HEK293 (cell line): ENCODE measurements around the gene CUL3.

Experiments
- HOXA7 ChIP-seq: sonication (generic); formaldehyde crosslinking; IDR thresholded peaks from 2 replicates; pipeline ENCODE4 v1.8.1; 2022; ENCODE audit warnings: missing genetic modification reagents, borderline replicate concordance
- YY1 ChIP-seq: fragments of 450-650 bp; formaldehyde crosslinking; IDR thresholded peaks from 2 replicates; pipeline ENCODE4 v1.5.1; 2018; ENCODE audit warnings: missing biosample characterization, missing genetic modification characterization
- ZNF398 ChIP-seq: fragments of 450-650 bp; formaldehyde crosslinking; IDR thresholded peaks from 2 replicates; pipeline ENCODE4 v1.5.1; 2017; ENCODE audit warnings: missing biosample characterization, missing genetic modification characterization
- ZNF426 ChIP-seq: fragments of 450-650 bp; formaldehyde crosslinking; IDR thresholded peaks from 2 replicates; pipeline ENCODE4 v1.5.1; 2017; ENCODE audit warnings: missing biosample characterization, missing genetic modification characterization, mild to moderate bottlenecking, inconsistent platforms, moderate library complexity
- ZNF510 ChIP-seq: fragments of 450-650 bp; formaldehyde crosslinking; IDR thresholded peaks from 2 replicates; pipeline ENCODE4 v1.5.1; 2018; ENCODE audit warnings: mild to moderate bottlenecking, missing genetic modification characterization, missing biosample characterization; ENCODE audit not compliant: insufficient replicate concordance
- TF ChIP-seq, protein P1 (sequence below): fragments of 450-650 bp; formaldehyde crosslinking; IDR thresholded peaks from 2 replicates; pipeline ENCODE4 v1.5.1; 2016; ENCODE audit warnings: missing biosample characterization, missing genetic modification characterization
- TF ChIP-seq, protein P2 (sequence below): fragments of 450-650 bp; formaldehyde crosslinking; conservative IDR thresholded peaks from 2 replicates; pipeline ENCODE4 v1.5.1; 2016; ENCODE audit warnings: low read depth, missing biosample characterization, missing genetic modification characterization
- TF ChIP-seq, protein P3 (sequence below): fragments of 450-650 bp; formaldehyde crosslinking; IDR thresholded peaks from 2 replicates; pipeline ENCODE4 v1.5.1; 2016; ENCODE audit warnings: missing biosample characterization, missing genetic modification characterization
- TF ChIP-seq, protein P4 (sequence below): fragments of 450-650 bp; formaldehyde crosslinking; IDR thresholded peaks from 2 replicates; pipeline ENCODE4 v1.5.1; 2016; ENCODE audit warnings: missing biosample characterization, missing genetic modification characterization

DNA sequence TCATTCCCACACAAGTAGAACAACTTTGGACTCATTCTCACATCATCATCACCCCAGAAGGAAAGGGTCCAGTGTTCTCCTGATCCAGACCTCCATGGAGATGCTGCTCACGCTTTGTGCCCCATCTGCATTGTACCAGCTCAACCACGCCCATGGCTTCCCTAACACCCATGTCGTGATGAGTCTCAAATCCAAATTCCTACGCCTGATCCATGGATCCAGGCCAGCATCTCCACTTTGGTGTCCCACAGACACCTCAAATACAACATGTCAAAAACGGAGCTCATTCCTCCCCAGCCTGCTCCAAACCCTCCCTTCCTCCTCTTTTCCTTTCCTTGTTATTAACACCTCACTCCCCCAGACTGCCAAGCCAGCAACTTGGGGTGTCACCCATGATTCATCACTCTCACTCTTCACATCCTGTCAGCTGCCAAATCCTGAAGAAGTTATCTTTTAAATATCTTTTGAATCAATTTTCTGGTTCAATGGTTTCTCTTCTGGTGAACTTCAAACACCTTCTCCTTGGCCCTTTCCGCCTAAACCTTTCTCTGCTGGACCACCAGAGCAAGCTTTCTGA, 153.1 kb downstream of the CUL3 start:
- TF ChIP-seq, protein P1, sequence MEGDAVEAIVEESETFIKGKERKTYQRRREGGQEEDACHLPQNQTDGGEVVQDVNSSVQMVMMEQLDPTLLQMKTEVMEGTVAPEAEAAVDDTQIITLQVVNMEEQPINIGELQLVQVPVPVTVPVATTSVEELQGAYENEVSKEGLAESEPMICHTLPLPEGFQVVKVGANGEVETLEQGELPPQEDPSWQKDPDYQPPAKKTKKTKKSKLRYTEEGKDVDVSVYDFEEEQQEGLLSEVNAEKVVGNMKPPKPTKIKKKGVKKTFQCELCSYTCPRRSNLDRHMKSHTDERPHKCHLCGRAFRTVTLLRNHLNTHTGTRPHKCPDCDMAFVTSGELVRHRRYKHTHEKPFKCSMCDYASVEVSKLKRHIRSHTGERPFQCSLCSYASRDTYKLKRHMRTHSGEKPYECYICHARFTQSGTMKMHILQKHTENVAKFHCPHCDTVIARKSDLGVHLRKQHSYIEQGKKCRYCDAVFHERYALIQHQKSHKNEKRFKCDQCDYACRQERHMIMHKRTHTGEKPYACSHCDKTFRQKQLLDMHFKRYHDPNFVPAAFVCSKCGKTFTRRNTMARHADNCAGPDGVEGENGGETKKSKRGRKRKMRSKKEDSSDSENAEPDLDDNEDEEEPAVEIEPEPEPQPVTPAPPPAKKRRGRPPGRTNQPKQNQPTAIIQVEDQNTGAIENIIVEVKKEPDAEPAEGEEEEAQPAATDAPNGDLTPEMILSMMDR (tag by site-specific recombination), result no peak
- TF ChIP-seq YY1 (tag by site-specific recombination) (no peak), ZNF398 (no peak), ZNF426 (tag by site-specific recombination) (no peak), HOXA7 (no peak), ZNF510 (tag by site-specific recombination) (no peak)
- TF ChIP-seq, protein P2, sequence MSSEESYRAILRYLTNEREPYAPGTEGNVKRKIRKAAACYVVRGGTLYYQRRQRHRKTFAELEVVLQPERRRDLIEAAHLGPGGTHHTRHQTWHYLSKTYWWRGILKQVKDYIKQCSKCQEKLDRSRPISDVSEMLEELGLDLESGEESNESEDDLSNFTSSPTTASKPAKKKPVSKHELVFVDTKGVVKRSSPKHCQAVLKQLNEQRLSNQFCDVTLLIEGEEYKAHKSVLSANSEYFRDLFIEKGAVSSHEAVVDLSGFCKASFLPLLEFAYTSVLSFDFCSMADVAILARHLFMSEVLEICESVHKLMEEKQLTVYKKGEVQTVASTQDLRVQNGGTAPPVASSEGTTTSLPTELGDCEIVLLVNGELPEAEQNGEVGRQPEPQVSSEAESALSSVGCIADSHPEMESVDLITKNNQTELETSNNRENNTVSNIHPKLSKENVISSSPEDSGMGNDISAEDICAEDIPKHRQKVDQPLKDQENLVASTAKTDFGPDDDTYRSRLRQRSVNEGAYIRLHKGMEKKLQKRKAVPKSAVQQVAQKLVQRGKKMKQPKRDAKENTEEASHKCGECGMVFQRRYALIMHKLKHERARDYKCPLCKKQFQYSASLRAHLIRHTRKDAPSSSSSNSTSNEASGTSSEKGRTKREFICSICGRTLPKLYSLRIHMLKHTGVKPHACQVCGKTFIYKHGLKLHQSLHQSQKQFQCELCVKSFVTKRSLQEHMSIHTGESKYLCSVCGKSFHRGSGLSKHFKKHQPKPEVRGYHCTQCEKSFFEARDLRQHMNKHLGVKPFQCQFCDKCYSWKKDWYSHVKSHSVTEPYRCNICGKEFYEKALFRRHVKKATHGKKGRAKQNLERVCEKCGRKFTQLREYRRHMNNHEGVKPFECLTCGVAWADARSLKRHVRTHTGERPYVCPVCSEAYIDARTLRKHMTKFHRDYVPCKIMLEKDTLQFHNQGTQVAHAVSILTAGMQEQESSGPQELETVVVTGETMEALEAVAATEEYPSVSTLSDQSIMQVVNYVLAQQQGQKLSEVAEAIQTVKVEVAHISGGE, result no peak
- TF ChIP-seq, protein P3, sequence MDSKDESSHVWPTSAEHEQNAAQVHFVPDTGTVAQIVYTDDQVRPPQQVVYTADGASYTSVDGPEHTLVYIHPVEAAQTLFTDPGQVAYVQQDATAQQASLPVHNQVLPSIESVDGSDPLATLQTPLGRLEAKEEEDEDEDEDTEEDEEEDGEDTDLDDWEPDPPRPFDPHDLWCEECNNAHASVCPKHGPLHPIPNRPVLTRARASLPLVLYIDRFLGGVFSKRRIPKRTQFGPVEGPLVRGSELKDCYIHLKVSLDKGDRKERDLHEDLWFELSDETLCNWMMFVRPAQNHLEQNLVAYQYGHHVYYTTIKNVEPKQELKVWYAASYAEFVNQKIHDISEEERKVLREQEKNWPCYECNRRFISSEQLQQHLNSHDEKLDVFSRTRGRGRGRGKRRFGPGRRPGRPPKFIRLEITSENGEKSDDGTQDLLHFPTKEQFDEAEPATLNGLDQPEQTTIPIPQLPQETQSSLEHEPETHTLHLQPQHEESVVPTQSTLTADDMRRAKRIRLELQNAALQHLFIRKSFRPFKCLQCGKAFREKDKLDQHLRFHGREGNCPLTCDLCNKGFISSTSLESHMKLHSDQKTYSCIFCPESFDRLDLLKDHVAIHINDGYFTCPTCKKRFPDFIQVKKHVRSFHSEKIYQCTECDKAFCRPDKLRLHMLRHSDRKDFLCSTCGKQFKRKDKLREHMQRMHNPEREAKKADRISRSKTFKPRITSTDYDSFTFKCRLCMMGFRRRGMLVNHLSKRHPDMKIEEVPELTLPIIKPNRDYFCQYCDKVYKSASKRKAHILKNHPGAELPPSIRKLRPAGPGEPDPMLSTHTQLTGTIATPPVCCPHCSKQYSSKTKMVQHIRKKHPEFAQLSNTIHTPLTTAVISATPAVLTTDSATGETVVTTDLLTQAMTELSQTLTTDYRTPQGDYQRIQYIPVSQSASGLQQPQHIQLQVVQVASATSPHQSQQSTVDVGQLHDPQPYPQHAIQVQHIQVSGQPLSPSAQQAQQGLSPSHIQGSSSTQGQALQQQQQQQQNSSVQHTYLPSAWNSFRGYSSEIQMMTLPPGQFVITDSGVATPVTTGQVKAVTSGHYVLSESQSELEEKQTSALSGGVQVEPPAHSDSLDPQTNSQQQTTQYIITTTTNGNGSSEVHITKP (tag by site-specific recombination), result no peak
- TF ChIP-seq, protein P4, sequence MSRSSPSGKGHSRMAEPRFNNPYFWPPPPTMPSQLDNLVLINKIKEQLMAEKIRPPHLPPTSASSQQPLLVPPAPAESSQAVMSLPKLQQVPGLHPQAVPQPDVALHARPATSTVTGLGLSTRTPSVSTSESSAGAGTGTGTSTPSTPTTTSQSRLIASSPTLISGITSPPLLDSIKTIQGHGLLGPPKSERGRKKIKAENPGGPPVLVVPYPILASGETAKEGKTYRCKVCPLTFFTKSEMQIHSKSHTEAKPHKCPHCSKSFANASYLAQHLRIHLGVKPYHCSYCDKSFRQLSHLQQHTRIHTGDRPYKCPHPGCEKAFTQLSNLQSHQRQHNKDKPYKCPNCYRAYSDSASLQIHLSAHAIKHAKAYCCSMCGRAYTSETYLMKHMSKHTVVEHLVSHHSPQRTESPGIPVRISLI, result no peak
